NCI-H146 treated with DMSO at 0.1 percent for 48 hours (cell line): ENCODE measurements around the gene DUS1L.
"Not testable (repeated sequence)": the region's sequence is repeated elsewhere in the genome, so short reads cannot be mapped to it uniquely, and the experiment has no call there.

Experiments
- DNase-seq: peaks from one replicate; lab custom pipeline; 2025; ENCODE audit not compliant: unreplicated experiment; lab: John Stamatoyannopoulos, UW

DUS1L gene

GRCh38 chr17:82045936-82046484, 19.6 kb downstream of the DUS1L start:
- DNase-seq, result no peak

DNA sequence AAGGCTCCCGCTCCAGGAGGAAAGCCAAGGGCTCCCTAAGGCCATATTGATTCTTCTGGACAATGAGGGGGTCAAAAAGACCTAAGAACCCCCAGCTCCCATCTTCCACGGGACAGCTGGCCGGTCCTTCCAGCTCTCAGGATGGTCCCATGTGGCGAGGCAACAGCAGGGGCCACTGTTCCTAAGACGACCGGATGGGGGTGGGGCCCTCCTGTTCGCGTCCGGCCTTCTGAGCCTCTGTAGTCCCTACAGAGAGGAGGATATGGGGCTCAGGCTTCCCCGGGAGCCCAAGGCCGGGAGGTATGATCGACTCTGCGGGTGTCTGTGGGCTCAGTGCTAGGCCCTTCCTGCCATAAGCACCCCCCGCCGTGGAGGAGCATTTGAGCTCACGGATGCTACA, 22.1 kb downstream of the DUS1L start:
- DNase-seq, result no peak

- DNase-seq, result no peak
Measured at GRCh38 chr17:82042649-82043048, 23.0 kb downstream of the DUS1L start.

DNA sequence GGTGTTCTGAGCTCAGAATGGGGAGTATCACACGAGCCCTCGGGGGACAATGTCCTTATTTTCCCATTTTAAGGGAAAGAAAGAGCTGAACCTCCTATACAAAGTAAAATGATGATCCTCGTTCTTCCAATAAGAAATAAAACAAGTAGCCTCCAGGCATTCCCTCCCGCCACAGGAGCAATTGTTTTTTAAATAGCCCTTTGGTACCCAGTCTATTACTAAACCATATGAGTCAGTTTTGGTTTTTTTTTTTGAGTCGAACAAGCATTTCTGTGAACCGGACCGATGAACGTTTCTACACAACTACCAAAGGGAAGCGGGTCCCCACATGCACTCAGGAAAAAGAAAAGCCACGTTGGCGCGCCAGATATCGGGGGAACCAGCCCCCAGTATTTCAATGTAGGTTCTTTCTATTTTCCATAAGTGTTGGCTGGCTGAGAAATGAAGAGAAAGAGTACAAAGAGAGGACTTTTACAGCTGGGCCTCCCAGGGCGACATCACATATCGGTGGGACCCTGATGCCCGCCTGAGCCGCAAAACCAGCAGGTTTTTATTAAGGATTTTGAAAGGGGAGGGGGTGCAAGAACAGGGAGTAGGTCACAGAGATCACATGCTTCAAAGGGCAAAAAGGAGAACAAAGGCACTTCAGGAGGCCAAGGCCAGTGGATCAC, 24.3 kb downstream of the DUS1L start:
- no peak for DNase-seq

DNA sequence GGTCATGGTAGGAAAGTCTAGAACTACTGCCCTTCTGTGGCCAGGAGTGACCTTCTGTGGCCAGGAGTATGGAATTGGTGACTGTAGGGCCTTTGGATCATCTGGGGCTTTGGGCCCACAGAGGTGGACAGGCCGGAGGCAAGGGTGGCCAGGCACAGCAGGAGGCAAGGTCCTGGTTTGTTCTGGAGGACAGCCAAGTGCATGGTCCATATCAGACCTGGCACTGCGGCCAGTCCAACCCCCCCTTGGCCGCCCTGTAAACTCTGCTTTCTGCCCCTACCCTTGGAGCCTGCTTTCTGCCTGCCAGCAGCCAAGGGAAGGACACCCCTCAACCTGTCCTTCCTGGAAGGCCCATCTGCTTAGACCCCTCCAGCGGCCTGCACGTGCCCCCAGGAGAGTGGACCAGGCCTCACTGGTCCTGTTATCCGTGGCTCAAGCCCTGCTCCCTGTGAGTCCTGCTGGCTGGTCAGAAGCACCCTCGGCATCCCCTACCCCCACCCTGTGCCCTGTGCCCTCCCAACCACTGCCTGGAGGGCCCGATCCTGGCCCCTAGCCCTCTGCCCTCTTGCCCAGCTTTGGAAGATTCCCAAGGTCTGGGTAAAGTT, 25.8 kb downstream of the DUS1L start:
- DNase-seq, result no peak

GRCh38 chr17:82038796-82039409, 26.7 kb downstream of the DUS1L start:
- not testable (repeated sequence) for DNase-seq

DNA sequence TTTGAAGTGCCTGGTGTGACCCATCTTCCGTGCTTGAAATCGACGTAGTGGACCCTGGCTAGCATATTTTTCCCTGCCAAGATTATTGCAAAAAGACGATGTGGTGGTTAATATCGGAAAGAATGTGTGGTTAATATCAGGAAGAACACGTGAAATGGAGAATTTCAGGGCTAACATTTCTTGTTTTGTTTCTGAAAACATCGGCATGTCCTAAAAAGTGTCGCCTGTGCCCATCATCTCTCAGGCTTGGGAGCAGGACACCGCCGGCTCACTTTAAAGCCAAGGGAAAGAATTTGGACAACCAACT, 27.8 kb downstream of the DUS1L start:
- no peak for DNase-seq

GRCh38 chr17:82037092-82037888, 28.3 kb downstream of the DUS1L start, which contains the start of gene DCXR:
Gene DCXR (minus strand): TSS chr17:82037697. CDS start chr17:82037682, 15 bp downstream.
- DNase-seq, result peak; percentile 88

GRCh38 chr17:82036634-82037091, 28.9 kb downstream of the DUS1L start:
- no peak for DNase-seq

DNA sequence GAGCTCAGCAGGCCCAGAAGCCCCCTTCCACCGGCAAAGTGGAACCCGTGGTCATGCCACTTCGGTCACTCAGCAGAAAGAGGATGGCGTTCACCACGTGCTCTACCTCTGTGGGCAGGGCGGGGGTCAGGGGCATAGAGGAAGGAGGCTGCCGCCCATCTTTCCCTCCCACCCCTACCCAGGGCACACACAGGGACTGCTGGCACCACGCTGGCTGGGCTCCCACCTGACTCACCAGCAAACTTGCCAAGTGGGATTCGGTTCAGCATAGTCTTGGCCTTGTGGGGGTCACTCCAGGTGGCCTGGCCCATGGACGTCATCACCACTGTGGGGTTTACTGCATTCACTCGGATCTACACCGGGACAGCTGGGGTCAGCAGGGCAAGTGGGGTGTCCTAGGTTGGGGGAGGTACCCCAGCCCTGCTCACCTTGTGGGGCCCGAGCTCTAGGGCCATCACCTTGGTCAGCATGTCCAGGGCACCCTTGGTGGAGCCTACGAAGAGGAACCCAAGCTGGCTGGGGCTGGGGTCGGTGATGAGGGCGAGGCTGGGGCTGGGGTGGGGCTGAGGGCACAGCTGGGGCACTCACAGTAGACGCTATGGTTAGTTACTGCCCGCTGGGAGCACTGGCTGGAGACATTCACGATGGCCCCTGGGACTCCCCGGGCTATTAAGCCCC, 29.5 kb downstream of the DUS1L start:
- no peak for DNase-seq

DNA sequence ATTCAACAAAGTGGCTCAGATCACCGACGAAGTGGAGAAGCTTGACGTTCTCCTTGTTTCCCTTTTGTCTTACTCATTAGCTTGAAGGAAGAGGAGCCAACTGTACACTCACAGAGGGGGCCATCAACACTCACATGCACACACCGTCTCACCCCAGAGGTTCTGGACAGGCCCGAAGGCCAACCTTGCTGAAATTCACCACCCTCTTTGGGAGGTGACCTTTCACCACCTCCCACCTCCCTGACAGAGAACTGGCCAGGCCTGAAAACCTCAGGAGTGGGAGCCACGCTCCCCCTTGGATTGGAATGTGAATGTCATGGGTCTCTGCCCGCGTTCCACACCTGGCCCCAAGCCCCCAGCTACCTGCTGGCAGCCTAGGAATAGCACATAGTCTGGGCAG, 30.1 kb downstream of the DUS1L start:
- DNase-seq, result no peak

DNA sequence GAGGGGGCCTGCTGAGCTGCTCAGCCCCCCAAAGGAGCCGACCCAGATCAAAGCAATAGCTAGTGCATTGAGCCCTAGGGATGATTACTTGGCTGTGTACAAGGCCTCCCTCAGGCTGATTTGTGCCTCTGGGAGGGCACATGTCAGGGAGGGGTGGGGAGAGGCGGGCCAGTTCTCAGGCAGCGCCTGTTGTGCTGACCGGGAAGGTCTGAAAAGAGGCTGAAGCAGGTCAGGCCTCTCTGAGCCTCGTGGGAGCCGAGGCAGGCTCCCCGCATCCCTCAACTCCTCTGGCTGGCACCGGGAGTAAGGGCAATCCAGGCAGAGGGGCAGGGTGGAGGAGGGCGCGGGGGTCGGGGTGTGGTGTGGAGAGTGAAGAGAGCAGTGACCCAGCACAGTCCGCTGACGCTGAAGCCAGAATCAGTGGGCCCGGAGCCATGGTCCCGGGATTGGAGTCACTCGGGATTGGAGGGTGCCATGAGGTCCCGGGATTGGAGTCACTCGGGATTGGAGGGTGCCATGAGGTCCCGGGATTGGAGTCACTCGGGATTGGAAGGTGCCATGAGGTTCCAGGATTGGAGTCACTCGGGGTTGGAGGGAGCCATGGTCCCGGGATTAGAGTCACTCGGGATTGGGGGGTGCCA, 31.1 kb downstream of the DUS1L start:
- DNase-seq, result no peak

- no peak for DNase-seq
Measured at GRCh38 chr17:82033359-82034085, 32.1 kb downstream of the DUS1L start.

DNA sequence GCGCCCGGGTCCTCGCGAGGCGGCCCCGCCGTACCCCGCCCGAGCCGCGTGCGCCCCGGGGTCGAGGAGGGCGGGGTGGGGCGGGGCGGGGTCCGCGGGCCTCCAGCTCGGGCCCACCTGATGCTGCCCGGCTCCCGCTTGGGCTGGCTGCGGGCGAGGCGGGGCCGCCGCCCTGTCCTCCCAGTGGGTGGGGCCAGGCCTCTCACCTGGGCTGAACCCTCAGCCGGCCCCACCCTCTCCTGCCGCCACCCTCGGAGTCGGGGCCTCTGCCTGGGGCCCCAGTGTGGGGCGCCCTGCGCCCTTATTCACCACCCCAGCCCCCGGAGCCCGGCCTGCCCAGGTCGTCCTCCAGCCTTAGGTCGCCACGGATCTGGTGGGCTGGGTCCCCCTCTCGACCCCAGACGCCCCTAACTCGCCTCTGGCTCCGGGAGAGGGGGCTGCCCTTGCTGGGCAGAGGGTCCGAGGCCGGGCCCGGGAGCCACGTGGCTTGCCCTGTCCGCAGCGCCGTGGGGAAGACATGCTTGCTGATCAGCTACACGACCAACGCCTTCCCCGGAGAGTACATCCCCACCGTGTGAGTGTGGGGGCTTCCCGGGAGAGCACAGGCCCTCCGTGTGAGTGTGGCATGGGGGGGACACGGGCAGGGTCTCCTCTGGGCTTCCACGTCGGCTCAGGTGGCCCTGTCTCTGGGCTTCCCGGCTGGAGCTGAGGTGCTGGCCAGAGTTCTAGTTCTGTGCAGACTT, 33.5 kb downstream of the DUS1L start:
- peak; percentile 23 for DNase-seq

DNA sequence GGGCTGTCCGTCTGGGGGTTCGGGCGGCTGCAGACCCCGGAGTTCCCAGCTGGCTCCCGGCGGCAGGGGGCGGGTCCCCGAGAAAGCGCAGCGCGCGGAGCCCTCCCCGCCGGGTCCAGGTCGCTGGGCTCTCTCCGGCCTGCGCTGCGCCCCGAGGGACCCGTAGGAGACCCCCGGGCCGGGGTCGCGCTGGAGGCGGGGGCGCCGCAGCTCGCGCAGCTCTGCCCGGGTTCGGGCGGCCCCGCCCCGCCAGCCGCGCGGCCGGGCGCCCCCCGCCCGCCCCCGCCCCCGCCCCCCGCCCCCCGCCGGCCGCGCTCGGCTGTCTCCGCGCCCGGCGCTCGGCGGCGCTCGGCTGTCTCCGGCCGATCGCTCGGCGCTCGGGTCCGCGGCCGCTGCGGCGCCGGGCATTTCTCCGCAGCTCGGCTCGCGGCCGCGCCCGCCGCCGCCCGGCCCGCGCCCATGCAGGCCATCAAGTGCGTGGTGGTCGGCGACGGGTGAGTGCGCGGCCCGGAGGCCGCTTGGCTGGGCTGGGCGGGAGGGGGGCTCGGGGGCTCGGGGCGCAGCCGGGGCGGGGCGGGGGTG, 34.2 kb downstream of the DUS1L start, which contains the start of gene RAC3:
Gene RAC3 (plus strand): TSS at position 376 of the 582 bp plus-strand sequence. CDS start 84 bp downstream, at position 460.
- DNase-seq, result no peak

DNA sequence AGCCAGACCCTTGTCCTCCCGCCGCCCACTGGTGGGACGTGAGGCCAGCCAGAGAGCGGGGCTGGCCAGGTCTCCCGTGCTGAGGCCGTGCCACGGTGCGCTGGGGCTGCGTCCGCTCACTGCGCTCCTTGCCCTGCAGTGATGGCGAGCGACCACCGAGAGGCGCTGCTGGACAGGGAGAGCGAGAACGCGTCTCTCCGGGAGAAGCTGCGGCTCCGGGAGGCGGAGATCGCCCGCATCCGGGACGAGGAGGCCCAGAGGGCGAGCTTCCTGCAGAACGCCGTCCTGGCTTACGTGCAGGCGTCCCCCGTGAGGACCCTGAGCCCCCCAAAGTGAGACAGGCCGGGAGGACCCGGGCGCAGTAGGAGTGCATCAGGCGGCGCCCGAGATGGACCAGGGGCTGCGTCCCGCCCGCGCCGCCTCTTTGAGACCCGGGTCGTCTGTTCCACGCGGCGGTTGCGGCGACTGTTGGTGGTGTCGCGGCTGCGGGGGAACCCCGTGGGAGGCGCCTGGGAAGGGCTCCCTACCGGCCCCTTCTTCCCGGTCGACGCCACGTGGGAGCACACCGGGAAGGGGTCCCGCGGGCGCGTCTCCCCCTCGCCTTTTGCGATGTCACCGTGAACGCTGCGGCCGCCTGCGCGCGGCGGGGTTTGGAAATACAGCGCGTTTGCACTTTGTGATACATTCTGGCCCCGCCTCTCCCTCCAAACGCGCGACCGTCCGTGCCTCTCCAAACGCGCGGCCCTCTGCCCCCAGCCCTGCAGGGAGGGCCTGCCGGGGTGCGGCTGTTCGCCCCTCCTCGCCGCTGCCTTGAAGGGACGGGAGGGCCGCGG, 34.9 kb downstream of the DUS1L start:
- peak; percentile 37 for DNase-seq

DNA sequence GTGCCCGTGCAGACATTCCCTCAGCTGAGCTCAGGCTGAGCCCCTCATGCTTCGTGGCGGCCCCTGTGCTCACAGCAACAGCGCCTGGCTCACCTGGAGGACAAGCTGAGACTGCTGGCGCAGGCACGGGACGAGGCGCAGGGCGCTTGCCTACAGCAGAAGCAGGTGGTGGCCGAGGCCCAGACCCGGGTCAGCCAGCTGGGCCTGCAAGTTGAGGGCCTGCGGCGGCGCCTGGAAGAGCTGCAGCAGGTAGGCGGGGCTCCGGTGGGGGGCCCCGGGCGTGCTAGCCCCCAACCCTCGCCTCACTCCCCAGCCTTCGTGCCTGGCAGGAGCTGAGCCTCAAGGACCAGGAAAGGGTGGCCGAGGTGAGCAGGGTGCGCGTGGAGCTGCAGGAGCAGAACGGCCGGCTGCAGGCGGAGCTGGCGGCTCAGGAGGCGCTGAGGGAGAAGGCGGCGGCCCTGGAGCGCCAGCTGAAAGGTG, 35.6 kb downstream of the DUS1L start:
- no peak for DNase-seq
